HepG2 (cell line): ENCODE measurements around the gene TCF25. TPM values are rescaled to one million over a fixed set of nuclear protein-coding genes. Genes with fewer than 3 reads are reported as not detected.

Experiments
- AKAP8 ChIP-seq: sonication (generic); formaldehyde crosslinking; IDR thresholded peaks from 2 replicates; pipeline ENCODE4 v1.5.1; 2020; ENCODE audit warnings: mild to moderate bottlenecking, missing genetic modification reagents
- BRD4 ChIP-seq: sonication (generic); formaldehyde crosslinking; IDR thresholded peaks from 2 replicates; pipeline ENCODE4 v1.4.0; 2020; ENCODE audit warnings: missing genetic modification reagents
- HDAC6 ChIP-seq: fragments of 200-600 bp; sonication (generic); IDR thresholded peaks from 2 replicates; pipeline ENCODE4 v1.7.0; 2017; ENCODE audit warnings: mild to moderate bottlenecking, antibody characterized with exemption, low read length, low read depth
- MTA3 ChIP-seq: sonication (generic); formaldehyde crosslinking; IDR thresholded peaks from 2 replicates; pipeline ENCODE4 v1.4.0; 2020; ENCODE audit warnings: missing genetic modification reagents
- NONO ChIP-seq, 2 experiments: fragments of 450-650 bp in 1 of 2; sonication (generic) in 1 of 2; formaldehyde crosslinking in 1 of 2; IDR thresholded peaks in 1 of 2; conservative IDR thresholded peaks in 1 of 2; 2 replicates each; pipeline versions ENCODE4 v1.6.1 to v1.8.0; 2017 to 2022; ENCODE audit warnings: mild to moderate bottlenecking in 1 of 2, missing genetic modification reagents in 1 of 2, moderate library complexity in 1 of 2
- ZNF263 ChIP-seq: sonication (generic); formaldehyde crosslinking; IDR thresholded peaks from 2 replicates; pipeline ENCODE4 v1.4.0; 2020; ENCODE audit warnings: missing genetic modification reagents
- ZNF501 ChIP-seq: sonication (generic); formaldehyde crosslinking; IDR thresholded peaks from 2 replicates; pipeline ENCODE4 v1.5.1; 2020; ENCODE audit warnings: mild to moderate bottlenecking, moderate library complexity, missing genetic modification reagents
- polyA plus RNA-seq, 8 experiments: library from polyadenylated mRNA; depleted of rRNA in 3 of 8; stranded (reverse) in 7 of 8; unstranded in 1 of 8; fragments of >200 nt; fragmentation: Illumina TruSeq in 4 of 8; extraction: Trizol in 4 of 8; gene quantifications; 2 replicates each; pipeline versions ENCODE4 v1.2.1 to v1.2.3, GENCODE V29; 2011 to 2016; ENCODE audit warnings: low read depth in 4 of 8, missing spikeins in 1 of 8, mixed read lengths in 1 of 8; ENCODE audit not compliant: insufficient read depth in 1 of 8
- total RNA-seq, 5 experiments: library from RNA; depleted of rRNA; stranded (reverse); fragments of >200 nt; fragmentation: Illumina TruSeq; extraction: Trizol; gene quantifications; 2 replicates each; pipeline ENCODE4 v1.2.3, GENCODE V29; 2016; ENCODE audit warnings: low read depth in 1 of 5
- TF ChIP-seq, protein P1 (sequence below), 2 experiments: sonication (generic) in 1 of 2; formaldehyde crosslinking in 1 of 2; IDR thresholded peaks; 2 replicates each; pipeline versions ENCODE4 v1.6.1 to v1.9.0; 2014 to 2022; ENCODE audit warnings: antibody characterized with exemption in 1 of 2, borderline replicate concordance in 1 of 2, inconsistent platforms in 1 of 2, low read depth in 1 of 2, missing genetic modification reagents in 1 of 2
- TF ChIP-seq, protein P2 (sequence below): sonication (generic); formaldehyde crosslinking; IDR thresholded peaks from 2 replicates; pipeline ENCODE4 v1.5.0; 2020; ENCODE audit warnings: missing genetic modification reagents
- TF ChIP-seq, protein P3 (sequence below): sonication (generic); formaldehyde crosslinking; IDR thresholded peaks from 2 replicates; pipeline ENCODE4 v1.5.0; 2020; ENCODE audit warnings: missing genetic modification reagents
- TF ChIP-seq, protein P4 (sequence below): IDR thresholded peaks from 2 replicates; pipeline ENCODE4 v1.6.1; 2012; ENCODE audit warnings: inconsistent platforms
- TF ChIP-seq, protein P5 (sequence below): sonication (generic); formaldehyde crosslinking; IDR thresholded peaks from 2 replicates; pipeline ENCODE4 v1.4.0; 2020; ENCODE audit warnings: mild to moderate bottlenecking, missing genetic modification reagents
- TF ChIP-seq, protein P6 (sequence below): sonication (generic); formaldehyde crosslinking; IDR thresholded peaks from 2 replicates; pipeline ENCODE4 v1.5.0; 2020; ENCODE audit warnings: mild to moderate bottlenecking, missing genetic modification reagents, borderline replicate concordance

TCF25 gene
- total and polyA plus RNA-seq, 2 of the 13 experiments (the other 11 are each of a cell fraction or from before 2014, with no cell fraction given), result 138 to 206 TPM

DNA sequence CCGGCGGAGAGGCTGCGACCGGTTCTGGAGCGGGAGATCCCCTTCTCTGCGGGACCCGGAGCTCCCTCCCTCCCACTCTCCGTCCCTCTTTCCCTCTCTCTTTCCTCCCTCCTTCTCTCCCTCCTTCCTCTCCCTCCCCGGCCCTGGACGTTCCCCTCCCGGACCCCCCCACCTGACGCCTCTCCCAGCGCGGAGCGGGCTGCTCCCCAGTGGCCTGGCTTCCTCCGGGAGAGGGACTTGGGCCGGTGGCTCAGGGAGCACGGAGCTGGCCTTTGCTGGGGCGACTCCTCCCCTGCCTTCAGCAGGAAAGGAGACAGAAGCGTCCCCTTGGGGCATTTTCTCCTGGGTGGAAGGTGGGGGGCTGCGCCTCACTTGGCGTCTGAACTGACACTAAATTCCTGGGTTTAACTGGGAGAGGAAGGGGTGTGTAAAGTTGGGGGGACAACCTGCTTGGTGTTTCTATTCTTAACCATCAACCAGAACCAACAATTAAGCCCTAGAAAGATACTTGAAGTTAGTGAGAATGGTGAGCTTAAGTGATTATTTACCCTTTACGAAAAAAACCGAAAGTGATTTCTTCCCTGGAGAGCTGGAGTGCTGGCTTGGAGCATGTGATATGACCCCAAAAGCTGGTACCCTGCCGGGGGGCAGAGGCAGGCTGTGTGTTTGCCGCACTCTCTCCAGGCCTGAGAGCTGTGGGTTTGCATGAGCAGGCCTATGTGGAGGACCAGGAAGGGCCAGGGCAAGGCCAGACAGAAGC is 44.3 kb upstream of the TCF25 start (continued):
- TF ChIP-seq, protein P1, sequence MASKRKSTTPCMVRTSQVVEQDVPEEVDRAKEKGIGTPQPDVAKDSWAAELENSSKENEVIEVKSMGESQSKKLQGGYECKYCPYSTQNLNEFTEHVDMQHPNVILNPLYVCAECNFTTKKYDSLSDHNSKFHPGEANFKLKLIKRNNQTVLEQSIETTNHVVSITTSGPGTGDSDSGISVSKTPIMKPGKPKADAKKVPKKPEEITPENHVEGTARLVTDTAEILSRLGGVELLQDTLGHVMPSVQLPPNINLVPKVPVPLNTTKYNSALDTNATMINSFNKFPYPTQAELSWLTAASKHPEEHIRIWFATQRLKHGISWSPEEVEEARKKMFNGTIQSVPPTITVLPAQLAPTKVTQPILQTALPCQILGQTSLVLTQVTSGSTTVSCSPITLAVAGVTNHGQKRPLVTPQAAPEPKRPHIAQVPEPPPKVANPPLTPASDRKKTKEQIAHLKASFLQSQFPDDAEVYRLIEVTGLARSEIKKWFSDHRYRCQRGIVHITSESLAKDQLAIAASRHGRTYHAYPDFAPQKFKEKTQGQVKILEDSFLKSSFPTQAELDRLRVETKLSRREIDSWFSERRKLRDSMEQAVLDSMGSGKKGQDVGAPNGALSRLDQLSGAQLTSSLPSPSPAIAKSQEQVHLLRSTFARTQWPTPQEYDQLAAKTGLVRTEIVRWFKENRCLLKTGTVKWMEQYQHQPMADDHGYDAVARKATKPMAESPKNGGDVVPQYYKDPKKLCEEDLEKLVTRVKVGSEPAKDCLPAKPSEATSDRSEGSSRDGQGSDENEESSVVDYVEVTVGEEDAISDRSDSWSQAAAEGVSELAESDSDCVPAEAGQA (IDR thresholded peaks at IDR 0.05; ENCODE audit: low read depth), result no peak
- TF ChIP-seq, protein P1 (CRISPR knock-in tag; IDR thresholded peaks at IDR 0.05; ENCODE audit: borderline replicate concordance), result no peak
- 0 out of 2 replicates have a peak, but pooled peaks have one; percentile 50 for TF ChIP-seq AKAP8 (CRISPR knock-in tag)
- TF ChIP-seq NONO (IDR thresholded peaks at IDR 0.05), result no peak
- peak; percentile 43; the same call in 1 of the 2 replicates for TF ChIP-seq NONO (CRISPR knock-in tag; conservative IDR thresholded peaks at IDR 0.05)
- TF ChIP-seq BRD4 (CRISPR knock-in tag), result no peak
- TF ChIP-seq, protein P2, sequence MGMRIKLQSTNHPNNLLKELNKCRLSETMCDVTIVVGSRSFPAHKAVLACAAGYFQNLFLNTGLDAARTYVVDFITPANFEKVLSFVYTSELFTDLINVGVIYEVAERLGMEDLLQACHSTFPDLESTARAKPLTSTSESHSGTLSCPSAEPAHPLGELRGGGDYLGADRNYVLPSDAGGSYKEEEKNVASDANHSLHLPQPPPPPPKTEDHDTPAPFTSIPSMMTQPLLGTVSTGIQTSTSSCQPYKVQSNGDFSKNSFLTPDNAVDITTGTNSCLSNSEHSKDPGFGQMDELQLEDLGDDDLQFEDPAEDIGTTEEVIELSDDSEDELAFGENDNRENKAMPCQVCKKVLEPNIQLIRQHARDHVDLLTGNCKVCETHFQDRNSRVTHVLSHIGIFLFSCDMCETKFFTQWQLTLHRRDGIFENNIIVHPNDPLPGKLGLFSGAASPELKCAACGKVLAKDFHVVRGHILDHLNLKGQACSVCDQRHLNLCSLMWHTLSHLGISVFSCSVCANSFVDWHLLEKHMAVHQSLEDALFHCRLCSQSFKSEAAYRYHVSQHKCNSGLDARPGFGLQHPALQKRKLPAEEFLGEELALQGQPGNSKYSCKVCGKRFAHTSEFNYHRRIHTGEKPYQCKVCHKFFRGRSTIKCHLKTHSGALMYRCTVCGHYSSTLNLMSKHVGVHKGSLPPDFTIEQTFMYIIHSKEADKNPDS, result no peak
- TF ChIP-seq, protein P3, sequence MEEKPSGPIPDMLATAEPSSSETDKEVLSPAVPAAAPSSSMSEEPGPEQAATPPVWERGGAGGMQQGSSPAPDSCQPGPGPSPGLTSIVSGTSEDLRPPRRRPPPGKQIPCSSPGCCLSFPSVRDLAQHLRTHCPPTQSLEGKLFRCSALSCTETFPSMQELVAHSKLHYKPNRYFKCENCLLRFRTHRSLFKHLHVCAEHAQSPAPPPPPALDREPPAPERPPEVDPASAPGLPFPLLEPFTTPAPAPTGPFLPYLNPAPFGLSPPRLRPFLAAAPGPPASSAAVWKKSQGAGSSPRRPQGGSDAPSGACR, result 0 out of 2 replicates have a peak, but pooled peaks have one; percentile 1
- no peak for TF ChIP-seq HDAC6
- TF ChIP-seq, protein P4, sequence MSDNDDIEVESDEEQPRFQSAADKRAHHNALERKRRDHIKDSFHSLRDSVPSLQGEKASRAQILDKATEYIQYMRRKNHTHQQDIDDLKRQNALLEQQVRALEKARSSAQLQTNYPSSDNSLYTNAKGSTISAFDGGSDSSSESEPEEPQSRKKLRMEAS, result 0 out of 2 replicates have a peak, but pooled peaks have one; percentile 15
- TF ChIP-seq, protein P5, sequence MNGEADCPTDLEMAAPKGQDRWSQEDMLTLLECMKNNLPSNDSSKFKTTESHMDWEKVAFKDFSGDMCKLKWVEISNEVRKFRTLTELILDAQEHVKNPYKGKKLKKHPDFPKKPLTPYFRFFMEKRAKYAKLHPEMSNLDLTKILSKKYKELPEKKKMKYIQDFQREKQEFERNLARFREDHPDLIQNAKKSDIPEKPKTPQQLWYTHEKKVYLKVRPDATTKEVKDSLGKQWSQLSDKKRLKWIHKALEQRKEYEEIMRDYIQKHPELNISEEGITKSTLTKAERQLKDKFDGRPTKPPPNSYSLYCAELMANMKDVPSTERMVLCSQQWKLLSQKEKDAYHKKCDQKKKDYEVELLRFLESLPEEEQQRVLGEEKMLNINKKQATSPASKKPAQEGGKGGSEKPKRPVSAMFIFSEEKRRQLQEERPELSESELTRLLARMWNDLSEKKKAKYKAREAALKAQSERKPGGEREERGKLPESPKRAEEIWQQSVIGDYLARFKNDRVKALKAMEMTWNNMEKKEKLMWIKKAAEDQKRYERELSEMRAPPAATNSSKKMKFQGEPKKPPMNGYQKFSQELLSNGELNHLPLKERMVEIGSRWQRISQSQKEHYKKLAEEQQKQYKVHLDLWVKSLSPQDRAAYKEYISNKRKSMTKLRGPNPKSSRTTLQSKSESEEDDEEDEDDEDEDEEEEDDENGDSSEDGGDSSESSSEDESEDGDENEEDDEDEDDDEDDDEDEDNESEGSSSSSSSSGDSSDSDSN (CRISPR knock-in tag), result 0 out of 2 replicates have a peak, but pooled peaks have one; percentile 11
- TF ChIP-seq MTA3 (CRISPR knock-in tag), result no peak
- TF ChIP-seq ZNF501 (CRISPR knock-in tag), result no peak
- TF ChIP-seq, protein P6, sequence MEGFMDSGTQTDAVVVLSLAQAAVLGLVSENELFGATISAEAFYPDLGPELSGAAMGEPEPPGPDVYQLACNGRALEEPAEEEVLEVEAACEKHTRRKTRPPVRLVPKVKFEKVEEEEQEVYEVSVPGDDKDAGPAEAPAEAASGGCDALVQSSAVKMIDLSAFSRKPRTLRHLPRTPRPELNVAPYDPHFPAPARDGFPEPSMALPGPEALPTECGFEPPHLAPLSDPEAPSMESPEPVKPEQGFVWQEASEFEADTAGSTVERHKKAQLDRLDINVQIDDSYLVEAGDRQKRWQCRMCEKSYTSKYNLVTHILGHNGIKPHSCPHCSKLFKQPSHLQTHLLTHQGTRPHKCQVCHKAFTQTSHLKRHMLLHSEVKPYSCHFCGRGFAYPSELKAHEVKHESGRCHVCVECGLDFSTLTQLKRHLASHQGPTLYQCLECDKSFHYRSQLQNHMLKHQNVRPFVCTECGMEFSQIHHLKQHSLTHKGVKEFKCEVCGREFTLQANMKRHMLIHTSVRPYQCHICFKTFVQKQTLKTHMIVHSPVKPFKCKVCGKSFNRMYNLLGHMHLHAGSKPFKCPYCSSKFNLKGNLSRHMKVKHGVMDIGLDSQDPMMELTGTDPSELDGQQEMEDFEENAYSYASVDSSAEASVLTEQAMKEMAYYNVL (CRISPR knock-in tag), result peak; percentile 54; the same call in 1 of the 2 replicates
- peak; percentile 97 for TF ChIP-seq ZNF263
